Mucosa of rectum (tissue), 2 donors: ENCODE data around the gene MARK3.

ENCODE experiments used
- H3K27ac ChIP-seq, 2 donors: one replicate each; pipeline ENCODE4 v1.7.0; 2013; ENCODE audit warnings: inconsistent platforms in 2 of 2, low read depth in 2 of 2, low read length in 2 of 2
- H3K27me3 ChIP-seq, 2 donors: one replicate each; pipeline ENCODE4 v1.7.0; 2013; ENCODE audit warnings: low read length in 2 of 2; ENCODE audit not compliant: control insufficient read depth in 2 of 2, insufficient read depth in 2 of 2
- H3K36me3 ChIP-seq, 2 donors: one replicate each; pipeline ENCODE4 v1.7.0; 2013; ENCODE audit warnings: low read length in 2 of 2; ENCODE audit not compliant: control insufficient read depth in 2 of 2, insufficient read depth in 2 of 2
- H3K4me1 ChIP-seq, 2 donors: one replicate each; pipeline ENCODE4 v1.7.0; 2013; ENCODE audit warnings: low read length in 2 of 2, mild to moderate bottlenecking in 1 of 2; ENCODE audit not compliant: control insufficient read depth in 2 of 2, insufficient read depth in 2 of 2
- H3K4me3 ChIP-seq, 2 donors: one replicate each; pipeline ENCODE4 v1.7.0; 2013; ENCODE audit warnings: low read length in 2 of 2
- H3K9ac ChIP-seq, 2 donors: one replicate each; pipeline ENCODE4 v1.7.0; 2013; ENCODE audit warnings: low read length in 2 of 2, low read depth in 1 of 2, mild to moderate bottlenecking in 1 of 2
- H3K9me3 ChIP-seq, 2 donors: one replicate each; pipeline ENCODE4 v1.7.0; 2013; ENCODE audit warnings: low read length in 2 of 2; ENCODE audit not compliant: control insufficient read depth in 2 of 2
- donor health status: healthy.
- donor health status: Normal muscosa, but diverticular disease.

The MARK3 gene

DNA sequence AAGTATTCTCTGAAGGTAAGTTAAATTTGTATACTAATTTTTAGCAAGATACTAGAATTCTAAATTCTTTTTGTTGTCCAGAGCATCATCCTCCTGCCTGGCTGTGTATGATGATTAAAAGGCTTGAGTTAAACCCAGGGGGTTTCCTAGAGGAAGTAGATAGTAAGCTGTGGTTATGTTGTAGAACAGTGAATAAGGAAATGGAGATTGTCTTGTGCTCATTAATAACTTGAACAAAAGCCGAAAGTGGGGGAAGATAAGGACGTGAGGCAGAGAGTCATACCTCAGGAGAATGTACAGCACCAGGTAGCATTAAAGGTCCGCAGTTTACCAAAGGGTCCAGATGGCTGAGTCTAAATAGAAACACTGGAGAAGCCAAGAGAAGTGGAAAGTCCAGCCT is 95.4 kb downstream of the MARK3 start:
- Histone ChIP-seq H3K27me3 (no peaks in the 10 kb centered on the region), H3K9me3 (no peaks in the 10 kb centered on the region), H3K36me3 (peaks cover 34 to 44% of the 10 kb centered on the region in 2 donors), H3K4me3 (no peak overlapping the region), H3K27ac (no peak overlapping the region), H3K4me1 (no peaks in the 10 kb centered on the region), H3K9ac (no peak overlapping the region)

DNA sequence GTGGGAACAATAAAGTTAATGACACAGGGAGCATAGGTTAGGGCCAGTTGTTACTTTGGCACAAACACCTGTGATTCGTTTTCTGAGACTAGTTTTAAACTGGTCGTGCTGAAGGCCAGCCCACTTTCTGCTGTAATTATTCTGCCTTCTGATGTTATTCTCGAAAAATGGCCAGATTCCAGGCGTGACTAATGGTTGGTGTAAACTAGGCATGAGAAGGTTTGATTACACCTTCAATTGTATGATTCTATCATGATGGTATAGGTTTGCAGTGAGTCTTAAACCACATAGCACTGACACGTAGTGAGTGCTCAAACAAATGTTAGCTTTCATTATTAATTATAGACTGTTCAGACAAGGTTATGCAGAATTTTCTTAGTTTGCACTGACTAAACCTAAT is 98.4 kb downstream of the MARK3 start:
- H3K9me3 ChIP-seq = no peaks in the 10 kb centered on the region
- no peak overlapping the region for H3K9ac ChIP-seq
- H3K4me3 ChIP-seq = no peak overlapping the region
- H3K4me1 ChIP-seq = no peaks in the 10 kb centered on the region
- no peak overlapping the region for H3K27ac ChIP-seq
- H3K27me3 ChIP-seq = no peaks in the 10 kb centered on the region
- H3K36me3 ChIP-seq = peaks cover 33 to 42% of the 10 kb centered on the region in 2 donors

DNA sequence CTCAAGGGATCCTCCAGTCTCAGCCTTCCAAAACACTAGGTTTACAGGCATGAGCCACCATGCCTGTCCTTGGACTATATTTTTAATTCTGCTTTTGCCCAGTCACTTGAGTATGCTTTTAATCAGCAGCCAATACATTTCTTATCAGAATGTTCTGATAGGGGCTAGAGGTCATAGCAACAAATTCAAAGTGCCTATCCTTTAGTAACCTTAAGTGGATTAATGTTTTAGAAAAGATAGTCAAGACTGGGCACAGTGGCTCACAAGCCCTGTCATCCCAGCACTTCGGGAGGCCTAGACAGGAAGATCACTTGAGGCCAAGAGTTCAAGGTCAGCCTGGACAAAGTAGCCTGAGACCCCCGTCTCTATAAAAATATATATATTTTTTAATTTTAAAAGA is 100.3 kb downstream of the MARK3 start:
- Histone ChIP-seq H3K9ac (no peak overlapping the region), H3K27ac (no peak overlapping the region), H3K36me3 (peaks cover 35 to 50% of the 10 kb centered on the region in 2 donors), H3K4me3 (no peak overlapping the region), H3K4me1 (no peaks in the 10 kb centered on the region), H3K9me3 (no peaks in the 10 kb centered on the region), H3K27me3 (no peaks in the 10 kb centered on the region)

DNA sequence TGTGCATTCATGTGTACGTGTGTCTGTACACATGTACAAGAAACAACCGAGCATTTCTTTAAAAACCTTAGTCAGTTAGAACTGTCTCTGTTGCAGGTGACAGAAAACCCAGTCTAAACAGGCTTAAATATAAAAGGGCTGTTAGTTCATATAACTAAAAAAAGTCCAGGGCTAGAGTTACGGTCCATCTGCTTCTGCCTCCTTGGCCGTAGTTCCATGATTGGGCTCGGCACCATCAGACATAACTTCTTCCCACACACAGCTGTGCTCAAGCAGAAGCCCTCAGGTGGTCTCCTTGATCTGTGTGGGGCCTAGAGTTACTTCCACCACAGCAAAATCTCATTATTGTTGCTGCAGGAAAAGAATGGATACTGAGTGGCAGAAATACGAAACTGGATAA is 102.9 kb downstream of the MARK3 start:
- Histone ChIP-seq H3K27me3 (no peaks in the 10 kb centered on the region), H3K36me3 (peaks cover 41 to 42% of the 10 kb centered on the region in 2 donors), H3K4me3 (no peak overlapping the region), H3K4me1 (no peaks in the 10 kb centered on the region), H3K9me3 (no peaks in the 10 kb centered on the region), H3K27ac (no peak overlapping the region), H3K9ac (no peak overlapping the region)

DNA sequence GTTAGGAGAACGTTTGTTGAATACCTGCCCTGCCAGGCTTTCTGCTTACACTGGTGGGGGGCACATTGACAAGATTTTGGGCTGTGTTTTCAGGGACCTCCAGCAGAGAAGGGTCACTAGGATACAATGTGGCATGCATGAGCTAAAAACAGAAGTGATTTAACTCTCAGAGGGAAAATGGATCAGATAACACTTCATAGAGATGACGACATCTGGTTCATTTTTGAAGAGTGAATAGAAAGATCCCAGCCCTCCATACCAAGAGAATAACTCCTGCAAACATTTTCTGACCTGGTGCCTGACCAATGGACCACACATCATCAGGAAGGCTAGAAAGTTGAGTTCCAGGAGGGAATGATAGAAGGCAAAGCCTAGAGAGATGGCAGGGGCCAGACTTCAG is 103.7 kb downstream of the MARK3 start:
- Histone ChIP-seq H3K4me1 (no peaks in the 10 kb centered on the region), H3K9me3 (no peaks in the 10 kb centered on the region), H3K27ac (no peak overlapping the region), H3K9ac (no peak overlapping the region), H3K36me3 (peaks cover 36 to 41% of the 10 kb centered on the region in 2 donors), H3K27me3 (no peaks in the 10 kb centered on the region), H3K4me3 (no peak overlapping the region)

DNA sequence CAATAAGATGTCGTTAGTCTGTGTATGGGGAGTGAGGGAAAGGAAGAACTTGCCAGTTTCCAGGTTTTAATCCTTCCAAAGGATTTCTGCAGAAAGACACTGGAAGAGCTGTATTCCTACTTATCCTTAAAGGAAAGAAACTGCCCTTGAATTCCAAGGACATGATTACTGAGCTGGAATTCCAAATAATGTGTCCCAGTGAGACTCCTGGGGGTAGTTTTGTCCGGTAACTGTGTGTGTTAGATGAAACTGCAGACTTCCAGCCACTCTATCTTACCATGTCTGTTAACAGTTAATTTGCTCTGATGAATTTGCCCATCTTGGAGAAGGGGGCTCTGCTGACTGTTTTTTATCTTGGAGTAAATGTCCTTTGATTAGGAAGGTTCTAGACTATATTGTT is 104.4 kb downstream of the MARK3 start:
- Histone ChIP-seq H3K27ac (no peak overlapping the region), H3K9ac (no peak overlapping the region), H3K9me3 (no peaks in the 10 kb centered on the region), H3K4me1 (no peaks in the 10 kb centered on the region), H3K36me3 (peaks cover 38 to 41% of the 10 kb centered on the region in 2 donors), H3K4me3 (no peak overlapping the region), H3K27me3 (no peaks in the 10 kb centered on the region)

DNA sequence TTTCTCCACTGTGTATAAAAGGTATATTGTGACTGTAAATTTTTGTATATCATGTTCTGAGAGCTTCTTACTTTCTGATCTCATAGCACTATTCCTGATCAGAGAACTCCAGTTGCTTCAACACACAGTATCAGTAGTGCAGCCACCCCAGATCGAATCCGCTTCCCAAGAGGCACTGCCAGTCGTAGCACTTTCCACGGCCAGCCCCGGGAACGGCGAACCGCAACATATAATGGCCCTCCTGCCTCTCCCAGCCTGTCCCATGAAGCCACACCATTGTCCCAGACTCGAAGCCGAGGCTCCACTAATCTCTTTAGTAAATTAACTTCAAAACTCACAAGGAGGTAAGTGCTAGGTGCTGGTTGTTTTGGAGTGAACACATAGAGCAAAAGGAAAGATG is 106.5 kb downstream of the MARK3 start:
- H3K27ac ChIP-seq = no peak overlapping the region
- H3K9me3 ChIP-seq = no peaks in the 10 kb centered on the region
- H3K27me3 ChIP-seq = no peaks in the 10 kb centered on the region
- H3K9ac ChIP-seq = no peak overlapping the region
- no peak overlapping the region for H3K4me3 ChIP-seq
- H3K4me1 ChIP-seq = no peaks in the 10 kb centered on the region
- peaks cover 52 to 56% of the 10 kb centered on the region in 2 donors for H3K36me3 ChIP-seq

DNA sequence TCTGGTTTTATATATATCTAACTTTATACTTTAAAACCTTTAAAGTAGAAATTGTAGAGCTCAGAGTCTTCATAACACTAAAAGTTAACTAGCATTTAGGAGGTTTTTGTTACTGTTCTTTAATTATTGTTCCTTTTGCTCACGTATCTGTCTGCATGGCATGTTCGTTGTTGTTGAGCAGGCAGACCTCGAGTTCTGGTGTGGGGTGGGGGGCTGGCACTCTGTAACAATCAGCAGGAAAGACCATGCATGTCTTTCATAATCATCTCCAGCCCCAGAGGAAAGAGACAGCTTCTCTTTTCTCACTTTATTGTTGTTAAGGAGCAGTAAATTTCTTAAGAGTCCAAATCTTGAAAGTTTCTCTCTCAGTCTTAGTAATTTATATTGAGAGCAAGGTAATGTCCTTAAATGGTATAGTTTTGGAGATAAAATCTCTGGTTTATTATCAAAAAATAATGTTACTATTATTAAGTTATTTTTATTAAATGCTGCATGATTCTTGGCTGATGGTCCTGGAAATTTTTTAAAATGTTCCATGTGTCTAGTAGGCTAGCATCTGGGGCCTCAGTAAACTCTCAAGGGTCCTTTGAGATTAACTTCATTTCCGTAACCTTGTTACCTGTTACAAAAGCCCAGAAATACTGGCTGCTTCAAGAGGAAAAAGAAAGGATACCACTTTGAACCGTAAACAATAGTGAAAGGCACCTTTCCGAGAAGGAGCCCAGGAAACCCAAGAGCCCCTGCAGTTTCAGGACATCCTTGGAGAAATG is 107.1 kb downstream of the MARK3 start:
- Histone ChIP-seq H3K27ac (no peak overlapping the region), H3K27me3 (no peaks in the 10 kb centered on the region), H3K36me3 (peaks cover 50 to 58% of the 10 kb centered on the region in 2 donors), H3K9ac (no peak overlapping the region), H3K4me3 (no peak overlapping the region), H3K9me3 (no peaks in the 10 kb centered on the region), H3K4me1 (no peaks in the 10 kb centered on the region)

DNA sequence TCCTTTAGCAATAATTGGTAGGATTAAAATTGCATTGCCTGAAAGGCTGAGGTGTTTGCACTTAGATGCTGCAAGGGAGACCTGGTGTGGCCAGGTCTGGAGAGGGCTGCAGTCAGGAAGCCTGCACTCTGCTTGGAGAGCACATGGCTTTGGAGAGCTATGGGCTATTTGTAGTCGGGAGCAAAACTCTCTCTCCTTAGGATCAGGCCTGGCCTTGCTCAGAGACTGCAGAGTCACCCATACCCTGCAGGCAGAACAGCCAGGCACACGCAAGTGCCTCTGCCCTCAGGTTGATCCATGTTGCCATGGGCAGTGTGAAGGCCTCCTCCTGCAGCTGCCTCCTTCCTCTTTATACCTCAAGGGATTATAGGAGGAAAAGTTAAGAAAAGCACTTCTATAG is 110.6 kb downstream of the MARK3 start:
- Histone ChIP-seq H3K36me3 (peaks cover 36 to 40% of the 10 kb centered on the region in 2 donors), H3K9ac (no peak overlapping the region), H3K4me1 (peaks cover 0 to 6% of the 10 kb centered on the region in 2 donors), H3K9me3 (no peaks in the 10 kb centered on the region), H3K27ac (no peak overlapping the region), H3K27me3 (no peaks in the 10 kb centered on the region), H3K4me3 (no peak overlapping the region)

DNA sequence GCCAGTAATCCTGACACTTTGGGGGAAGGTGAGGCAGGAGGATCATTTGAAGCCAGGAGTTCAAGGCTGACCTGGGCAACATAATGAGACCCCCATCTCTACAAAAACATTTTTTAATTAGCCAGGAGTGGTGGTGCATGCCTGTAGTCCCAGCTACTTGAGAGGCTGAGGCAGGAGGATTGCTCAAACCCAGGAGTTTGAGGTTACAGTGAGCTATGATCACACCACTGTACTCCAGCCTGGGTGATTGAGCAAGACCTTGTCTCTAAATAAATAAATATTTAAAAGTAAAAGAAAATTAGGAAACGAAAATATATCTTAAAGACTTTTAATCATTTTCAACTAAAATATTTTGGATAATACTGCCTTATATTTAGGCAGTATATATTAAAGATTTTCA is 111.6 kb downstream of the MARK3 start:
- Histone ChIP-seq H3K9ac (no peak overlapping the region), H3K27ac (no peak overlapping the region), H3K36me3 (peaks cover 38 to 42% of the 10 kb centered on the region in 2 donors), H3K9me3 (no peaks in the 10 kb centered on the region), H3K4me1 (peaks cover 0 to 6% of the 10 kb centered on the region in 2 donors), H3K4me3 (no peak overlapping the region), H3K27me3 (no peaks in the 10 kb centered on the region)
